NCI-H146 treated with DMSO at 0.1 percent for 48 hours (cell line): ENCODE results near the gene PXDN.
"Not testable (repeated sequence)": the region's sequence is repeated elsewhere in the genome, so short reads cannot be mapped to it uniquely, and the experiment has no call there.

Experiments used
- DNase-seq: peaks from one replicate; lab custom pipeline; 2025; ENCODE audit not compliant: unreplicated experiment; lab: John Stamatoyannopoulos, UW

The PXDN gene

GRCh38 chr2:1727796-1728474, 16.4 kb downstream of the PXDN start:
- no peak for DNase-seq

GRCh38 chr2:1727101-1727771, 17.1 kb downstream of the PXDN start:
- DNase-seq = no peak

- DNase-seq = no peak
These were observed 17.8 kb downstream of the PXDN start for GRCh38 chr2:1726558-1726957.

GRCh38 chr2:1724351-1724750, 20.0 kb downstream of the PXDN start:
- not testable (repeated sequence) for DNase-seq

GRCh38 chr2:1723397-1724042, 20.8 kb downstream of the PXDN start:
- no peak for DNase-seq

DNA sequence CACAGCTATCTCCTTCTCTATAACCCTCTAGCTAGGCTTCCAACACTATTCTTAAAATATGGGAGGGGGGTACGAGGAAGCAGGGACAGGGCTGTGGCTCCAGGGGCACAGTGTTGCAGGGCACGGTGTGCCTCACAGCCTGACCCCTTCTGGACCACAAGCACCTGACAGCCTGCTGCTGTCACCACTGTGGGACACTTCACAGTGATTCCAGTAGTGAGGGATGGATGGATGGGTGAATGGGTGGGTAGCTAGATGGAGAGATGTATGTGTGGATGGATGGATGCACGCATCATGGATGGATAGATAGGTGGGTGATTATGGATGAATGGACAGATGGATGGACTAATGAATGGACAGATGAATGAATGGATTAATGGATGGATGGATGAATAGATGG, 21.6 kb downstream of the PXDN start:
- DNase-seq = no peak

GRCh38 chr2:1721706-1722646, 22.3 kb downstream of the PXDN start:
- no peak for DNase-seq

DNA sequence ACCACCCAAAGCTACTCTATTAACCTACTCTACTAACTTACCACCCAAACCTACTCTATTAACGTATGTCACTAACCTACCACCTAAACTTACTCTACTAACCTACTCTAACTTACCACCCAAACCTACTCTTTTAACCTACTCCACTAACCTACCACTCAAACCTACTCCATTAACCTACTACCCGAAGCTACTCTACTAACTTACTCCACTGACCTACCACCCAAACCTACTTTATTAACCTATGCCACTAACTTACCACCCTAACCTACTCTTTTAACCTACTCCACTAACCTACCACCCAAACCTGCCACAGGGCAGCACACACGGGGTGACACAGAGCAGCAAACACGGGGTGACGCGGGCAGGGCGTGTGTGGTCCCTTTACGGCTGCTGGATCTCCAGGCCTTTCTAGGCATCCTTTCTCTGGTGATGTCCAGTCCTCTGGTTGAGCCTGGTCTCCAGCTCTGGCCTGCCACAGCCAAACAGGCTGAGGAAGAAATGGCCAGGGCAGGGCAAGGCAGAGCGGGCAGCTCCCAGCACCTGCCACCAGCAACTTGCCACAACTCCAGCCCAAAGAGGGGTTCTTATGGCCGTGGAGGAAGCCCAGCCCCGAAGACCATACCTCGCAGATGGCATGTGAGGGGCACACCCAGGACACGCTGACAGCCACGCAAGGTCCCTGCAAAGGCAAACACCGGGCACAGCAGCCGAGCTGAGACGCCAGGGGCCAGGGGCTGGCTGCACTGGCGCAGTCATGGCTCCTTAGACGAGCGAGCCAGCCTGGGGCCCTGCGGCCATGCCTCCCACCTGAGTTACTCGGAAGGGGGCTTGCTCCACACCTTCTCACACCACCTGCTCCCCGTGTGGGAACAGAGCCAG, 25.7 kb downstream of the PXDN start:
- no peak for DNase-seq

GRCh38 chr2:1717113-1717512, 27.2 kb downstream of the PXDN start:
- no peak for DNase-seq

DNA sequence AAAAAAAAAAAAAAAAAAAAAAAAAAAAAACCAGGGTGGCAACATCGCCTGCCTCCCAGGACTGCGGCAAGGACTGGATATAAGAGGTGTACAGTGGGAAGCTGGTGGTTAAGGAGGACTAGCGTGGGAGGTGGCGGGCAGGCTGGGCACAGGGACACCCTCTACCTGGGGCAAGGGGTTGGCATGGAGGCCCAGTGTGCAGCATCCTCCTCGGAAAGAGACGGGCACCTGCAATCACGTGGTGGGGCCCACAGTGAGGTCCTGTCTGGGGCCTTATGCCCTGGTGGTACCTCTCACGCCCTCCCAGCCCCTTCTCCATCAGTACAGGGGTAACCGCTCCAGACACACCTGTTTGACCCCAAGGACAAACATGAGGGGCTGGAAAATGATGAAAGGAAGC, 27.9 kb downstream of the PXDN start:
- DNase-seq = no peak

GRCh38 chr2:1716014-1716305, 28.4 kb downstream of the PXDN start:
- not testable (repeated sequence) for DNase-seq

DNA sequence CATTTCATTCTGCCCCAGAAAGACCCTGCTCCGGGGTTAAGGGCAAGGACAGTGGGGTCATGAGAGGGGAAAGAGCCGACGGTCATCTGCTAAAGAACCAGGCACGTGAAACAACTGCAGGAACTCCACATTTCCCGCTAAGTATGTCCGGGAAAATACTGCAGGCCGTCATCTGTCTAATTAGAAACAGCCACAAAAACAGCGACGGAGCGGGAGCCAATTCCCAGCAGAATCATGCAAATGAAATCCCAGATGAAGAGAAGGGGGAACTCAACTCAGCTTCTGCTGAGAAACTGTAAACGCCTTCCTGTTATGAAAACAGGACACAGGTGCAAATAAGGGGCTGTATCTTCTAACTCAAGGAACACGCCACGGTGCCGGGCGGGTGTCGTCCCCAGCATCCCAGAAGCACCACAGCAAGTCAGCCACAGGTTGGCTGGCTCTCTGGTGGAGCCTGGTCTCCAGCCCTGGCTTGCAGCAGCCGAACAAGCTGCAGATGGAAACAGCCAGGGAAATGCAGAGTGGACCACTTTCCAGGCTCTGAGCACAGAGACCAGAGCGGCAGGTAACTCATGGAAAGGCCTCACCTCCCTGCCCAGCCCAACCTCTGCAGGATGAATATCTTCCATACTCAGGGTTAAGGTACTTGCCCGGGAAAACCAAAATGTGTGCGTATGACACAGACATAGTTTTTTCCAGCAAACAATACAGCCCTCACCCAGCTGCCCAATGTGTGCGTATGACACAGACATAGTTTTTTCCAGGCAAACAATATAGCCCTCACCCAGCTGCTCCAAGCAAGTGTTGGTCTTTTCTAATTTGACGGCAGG, 28.9 kb downstream of the PXDN start:
- DNase-seq = no peak

GRCh38 chr2:1714291-1715064, 29.8 kb downstream of the PXDN start:
- DNase-seq = no peak

DNA sequence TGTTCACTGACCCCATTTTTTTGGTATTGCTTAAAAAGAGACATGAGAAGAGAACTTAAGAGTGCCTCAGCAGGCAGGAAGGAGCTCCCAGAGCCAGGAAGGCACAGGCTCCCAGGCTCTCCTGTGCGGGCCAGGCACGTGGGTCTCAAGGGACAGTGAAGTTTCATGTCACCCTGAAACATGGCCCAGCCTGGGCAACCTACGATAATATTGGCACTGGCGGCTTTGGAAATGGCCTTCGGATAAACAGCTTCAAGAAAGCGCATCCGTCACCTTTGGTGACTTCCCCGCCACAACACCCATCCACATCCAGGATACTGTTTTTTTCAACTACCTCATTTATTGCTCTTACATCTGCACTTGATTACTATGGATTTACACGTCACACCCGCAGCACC, 30.5 kb downstream of the PXDN start:
- DNase-seq = no peak

GRCh38 chr2:1713142-1713838, 31.0 kb downstream of the PXDN start:
- DNase-seq = no peak

GRCh38 chr2:1709946-1710560, 34.3 kb downstream of the PXDN start:
- DNase-seq = no peak

GRCh38 chr2:1709335-1709605, 35.0 kb downstream of the PXDN start:
- DNase-seq = no peak
